GDM1 (cell line): ENCODE data around the gene GNLY.
"Not testable (repeated sequence)": the region's sequence is repeated elsewhere in the genome, so short reads cannot be mapped to it uniquely, and the experiment has no call there.

ENCODE experiments used
- DNase-seq: peaks from one replicate; lab custom pipeline; 2025; lab: John Stamatoyannopoulos, UW

Gene GNLY

DNA sequence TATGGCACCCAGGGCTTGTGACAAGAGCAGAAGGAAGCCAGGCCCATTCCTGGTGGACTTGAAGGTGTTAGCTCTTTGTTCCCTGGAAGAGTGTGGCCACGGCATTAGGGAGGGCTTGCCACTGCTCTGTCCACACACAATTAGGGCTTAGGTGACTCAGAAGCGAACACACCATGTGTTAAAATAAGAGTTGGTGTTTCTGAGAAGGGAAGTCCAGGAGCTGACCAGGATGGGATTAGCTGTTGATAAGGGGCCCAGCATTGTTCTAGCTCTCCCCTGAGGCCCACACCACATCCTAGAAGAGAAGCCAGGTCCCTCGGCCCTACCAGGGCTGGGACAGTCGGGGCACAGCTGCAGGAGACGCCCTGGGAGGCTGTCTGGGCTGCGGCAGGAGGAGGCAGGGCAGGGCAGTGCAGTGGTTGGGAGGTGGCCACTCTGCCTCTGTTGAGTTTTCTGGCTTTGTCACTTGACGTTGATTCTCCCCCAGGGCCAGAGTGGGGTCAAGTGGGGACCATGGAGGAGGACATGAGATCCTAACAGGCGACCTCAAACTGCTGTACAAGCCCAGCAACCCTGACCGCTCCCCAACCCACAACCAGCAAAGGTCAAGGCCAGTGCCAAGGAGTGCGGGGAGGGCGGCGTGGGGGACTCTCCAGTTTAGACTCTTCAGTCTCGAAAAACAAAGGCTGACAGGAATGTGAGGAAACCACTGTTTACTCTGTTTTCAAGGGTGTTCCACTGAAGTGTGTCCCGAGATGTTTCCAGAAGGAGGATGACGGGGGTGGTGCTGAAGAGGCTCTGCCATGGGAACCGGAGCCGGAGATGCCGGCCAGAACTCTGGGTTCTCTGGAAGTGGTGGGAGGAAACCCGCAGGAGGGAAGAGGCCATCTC, 16.8 kb downstream of the GNLY start:
- no peak for DNase-seq

DNA sequence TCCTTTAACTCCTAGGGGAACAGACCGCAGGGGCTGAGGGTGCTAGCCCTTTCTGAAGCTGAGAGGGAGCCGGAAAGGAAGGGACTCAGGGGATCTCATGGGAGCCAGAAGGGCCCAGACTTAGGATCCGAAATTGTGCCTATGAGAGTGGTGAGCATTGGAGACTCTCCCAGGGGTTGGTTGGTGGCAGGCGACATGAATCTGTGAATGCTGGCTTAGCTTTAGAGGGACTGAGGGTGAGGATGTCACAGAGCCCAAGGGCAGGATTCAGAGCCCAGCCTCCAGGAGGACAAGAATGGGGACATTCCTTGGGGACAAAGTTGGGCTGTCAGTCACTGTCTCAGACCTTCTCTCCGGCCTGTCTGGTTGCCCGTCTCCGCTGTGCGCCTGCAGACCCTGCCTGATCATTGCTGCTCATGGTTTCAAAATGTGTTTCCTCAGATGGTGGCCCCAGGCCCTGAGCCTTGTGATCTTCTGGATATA, 17.5 kb downstream of the GNLY start:
- DNase-seq = no peak

DNA sequence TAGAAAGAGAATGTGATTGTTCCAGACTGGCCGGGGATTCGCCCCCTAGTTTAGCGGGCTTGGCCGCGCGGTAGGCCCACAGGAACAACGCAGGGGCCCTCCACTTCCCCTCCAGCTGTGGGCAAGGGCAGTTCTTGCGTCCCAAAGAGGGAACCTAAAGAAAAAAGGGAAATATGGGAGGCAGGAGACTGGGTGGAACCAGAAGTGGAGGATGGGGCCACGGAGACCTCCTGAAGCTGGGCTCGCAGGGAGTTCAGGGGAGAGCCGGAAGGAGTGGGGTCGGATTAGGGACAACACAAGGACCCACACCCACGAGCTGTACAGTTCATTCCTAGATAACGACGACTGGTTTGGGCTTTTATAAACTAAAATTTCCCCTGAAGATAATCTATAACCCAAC, 18.2 kb downstream of the GNLY start:
- peak; percentile 86 for DNase-seq

DNA sequence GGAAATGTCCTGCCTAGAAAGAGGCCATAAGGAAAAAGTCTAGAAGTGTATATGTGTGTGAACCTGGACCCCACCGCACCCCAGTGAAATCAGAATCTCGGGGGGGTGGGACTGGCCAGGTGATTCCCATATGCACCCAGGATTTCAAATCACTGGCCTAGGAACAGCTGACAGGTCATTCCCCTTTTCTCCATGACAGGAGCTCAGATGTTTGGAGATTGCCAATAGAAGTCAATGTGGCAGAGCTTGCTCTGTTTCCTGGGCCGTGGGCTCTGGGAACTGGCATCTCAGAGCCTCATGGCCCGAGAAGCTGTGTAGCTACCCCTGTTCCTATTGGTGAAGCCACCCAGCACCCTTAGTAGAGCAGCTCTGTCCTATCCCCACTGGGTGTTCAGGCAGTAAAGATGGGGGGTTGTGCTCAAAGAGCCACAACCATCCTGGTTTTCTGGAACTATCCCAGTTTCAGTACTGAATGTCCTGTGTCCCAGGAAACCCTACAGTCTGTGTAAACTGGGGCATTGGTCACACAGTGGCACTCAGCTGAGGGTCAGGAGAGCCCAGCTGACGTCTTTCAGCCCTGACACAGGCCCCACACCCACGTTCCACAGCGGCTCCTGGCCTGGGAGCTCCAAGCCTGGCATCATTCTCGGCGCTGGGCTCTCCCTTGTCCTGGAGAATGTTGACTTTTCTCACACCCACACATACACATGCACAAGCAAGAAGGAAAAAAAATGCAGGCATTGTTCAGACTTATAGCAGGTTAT, 18.9 kb downstream of the GNLY start:
- no peak for DNase-seq

DNA sequence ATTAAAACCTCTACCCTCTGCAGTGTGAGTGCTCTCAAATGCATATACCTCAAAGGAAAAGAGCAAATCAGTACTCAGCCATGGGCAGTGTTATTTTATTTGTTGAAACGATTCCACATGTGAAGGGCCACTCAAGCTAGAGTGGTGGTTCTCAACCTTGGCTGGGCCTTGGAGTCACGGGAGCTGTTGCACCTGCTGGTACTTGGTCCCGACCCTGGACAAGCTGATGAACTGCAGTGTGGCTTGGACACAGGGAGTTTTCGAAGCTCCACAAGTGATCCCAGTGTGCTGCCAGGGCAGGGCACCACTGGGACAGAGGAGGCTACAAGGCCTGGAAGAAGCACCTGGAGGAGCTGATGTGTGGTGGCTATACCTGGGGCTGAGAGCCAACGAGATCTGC, 19.7 kb downstream of the GNLY start:
- DNase-seq = no peak

DNA sequence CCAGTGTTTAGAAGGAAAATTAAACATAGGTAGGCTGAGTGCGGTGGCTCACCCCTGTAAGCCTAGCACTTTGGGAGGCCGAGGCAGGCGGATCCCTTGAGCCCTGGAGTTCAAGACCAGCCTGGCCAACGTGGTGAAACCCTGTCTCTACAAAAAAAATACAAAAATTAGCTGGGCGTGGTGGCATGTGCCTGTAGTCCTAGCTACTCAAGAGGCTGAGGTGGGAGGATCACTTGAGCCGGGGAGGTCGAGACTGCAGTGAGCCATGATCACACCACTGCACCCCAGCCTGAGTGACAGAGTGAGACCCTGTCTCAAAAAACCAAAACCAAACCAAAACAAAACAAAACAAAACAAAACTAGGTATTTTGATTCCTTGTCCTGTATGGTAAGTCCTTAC, 20.3 kb downstream of the GNLY start:
- DNase-seq = not testable (repeated sequence)

DNA sequence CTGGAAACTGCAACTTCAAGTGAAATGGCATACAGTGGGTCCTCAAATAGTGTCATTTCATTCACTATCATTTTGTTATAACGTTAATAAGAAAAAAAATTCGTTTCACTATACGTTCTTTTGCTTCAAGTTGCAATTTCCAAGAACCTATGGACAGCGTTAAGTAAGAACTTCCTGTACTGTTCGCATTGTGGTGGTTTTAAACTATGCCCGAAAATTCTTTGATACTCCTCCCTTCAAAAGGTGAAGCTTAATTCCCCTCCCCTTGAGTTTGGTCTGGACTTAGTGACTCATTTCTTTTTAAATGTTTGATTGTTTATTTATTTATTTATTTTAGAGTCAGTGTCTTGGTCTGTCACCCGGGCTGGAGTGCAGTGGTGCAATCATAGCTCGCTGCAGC, 20.7 kb downstream of the GNLY start:
- no peak for DNase-seq

DNA sequence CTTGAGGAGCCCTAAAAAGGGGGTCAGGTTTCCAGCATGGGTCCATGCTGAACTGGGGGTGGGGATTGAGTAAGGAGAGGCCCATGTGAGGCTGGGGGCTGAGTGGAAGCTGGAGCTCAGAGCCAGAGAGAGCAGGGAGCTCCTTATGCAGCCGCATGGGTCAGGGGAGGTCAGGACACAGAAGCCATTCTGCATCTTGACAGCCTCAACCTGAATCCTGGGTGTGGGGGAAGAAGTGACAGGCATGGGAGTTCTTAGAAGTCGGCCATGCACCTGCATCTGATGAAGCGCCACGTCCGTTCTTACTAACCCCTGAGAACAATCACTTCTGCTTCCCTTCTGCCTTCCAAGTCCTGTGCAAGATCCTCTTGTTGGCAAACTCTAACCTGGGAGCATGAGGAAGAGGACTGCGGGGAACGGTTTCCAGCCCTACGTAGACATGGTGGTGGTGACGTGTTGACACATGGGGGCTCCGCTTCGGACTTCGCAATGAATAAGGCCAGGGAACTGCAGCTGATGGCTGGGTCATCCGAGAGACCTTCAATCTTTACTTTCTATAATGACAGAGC, 22.3 kb downstream of the GNLY start:
- DNase-seq = no peak

DNA sequence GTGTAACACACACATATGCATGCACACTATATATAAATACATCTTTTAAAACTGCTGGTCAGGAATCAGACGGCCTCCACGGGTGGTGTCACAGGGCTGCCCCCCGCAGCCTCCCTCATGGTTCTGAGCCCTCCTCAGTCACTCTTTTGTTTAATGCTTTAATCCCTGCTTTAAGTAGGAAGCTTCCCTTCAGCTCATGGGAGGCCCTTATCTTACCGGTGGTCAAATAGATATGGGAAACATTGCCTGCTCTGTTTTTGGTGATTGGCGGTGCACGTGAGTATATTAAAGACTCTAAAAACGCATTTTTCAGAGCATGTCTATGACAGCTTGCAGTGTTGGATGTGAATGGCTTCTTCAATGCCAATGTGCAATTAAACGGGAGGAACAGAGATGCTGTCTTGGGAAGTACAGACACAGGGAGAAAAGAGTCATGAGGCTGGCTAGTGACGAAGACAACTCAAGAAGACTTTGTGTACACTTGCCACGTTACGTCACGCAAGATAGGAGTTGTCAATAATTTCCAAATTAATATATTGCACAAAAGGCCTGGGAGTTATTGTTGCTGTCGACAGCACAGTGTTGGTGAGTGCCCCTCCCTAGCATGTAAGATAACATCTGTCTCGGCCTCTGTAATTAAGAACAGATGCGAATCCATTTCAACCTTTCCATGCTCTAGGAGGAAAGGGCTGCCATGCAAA, 23.3 kb downstream of the GNLY start:
- no peak for DNase-seq

DNA sequence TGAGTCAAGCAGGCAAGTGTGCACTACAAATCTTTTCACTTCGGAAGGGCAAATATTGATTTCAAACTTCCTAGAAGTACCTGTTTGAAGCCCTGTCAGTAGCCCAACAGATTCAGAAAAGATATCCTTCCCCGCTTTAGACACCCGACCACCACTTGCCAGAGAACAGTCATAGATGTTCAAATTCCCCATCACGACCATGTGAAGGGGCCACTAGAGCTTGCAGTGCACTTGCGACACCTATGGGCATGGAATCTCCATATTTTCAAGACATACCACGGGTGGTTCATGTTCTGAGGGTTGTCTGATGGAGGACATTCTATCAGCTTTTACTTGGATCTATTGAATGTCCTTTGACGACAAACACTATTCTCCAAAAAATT, 23.8 kb downstream of the GNLY start:
- DNase-seq = no peak

DNA sequence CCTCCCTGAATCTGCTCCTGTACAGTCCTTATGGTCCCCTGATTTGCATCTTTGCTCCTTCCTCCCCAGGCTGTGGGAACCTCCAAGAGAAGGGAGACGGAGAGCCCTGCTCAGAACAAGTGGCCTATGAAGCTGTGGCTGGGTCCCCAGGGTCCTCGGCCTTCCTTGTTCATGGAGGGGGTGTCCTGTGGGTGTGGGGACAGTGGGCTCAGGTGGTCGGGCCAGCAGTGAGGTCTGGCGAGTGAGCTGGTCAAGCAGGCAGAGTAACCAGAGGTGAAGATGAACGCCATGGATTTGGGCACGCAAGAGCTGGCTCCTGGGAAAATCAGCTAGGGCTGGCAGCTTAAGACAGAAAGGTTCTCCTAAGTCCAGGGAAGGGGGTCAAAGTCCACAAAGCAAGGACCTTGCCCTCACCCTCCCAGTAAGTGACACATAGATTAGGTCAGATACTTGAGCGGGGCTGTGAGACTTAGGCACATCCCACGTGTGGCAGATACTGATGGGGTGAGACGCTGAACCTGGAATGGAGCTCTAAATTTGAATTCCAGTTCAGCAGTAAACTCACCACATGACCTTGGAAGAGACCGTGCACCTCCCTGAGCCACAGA, 24.8 kb downstream of the GNLY start:
- no peak for DNase-seq

DNA sequence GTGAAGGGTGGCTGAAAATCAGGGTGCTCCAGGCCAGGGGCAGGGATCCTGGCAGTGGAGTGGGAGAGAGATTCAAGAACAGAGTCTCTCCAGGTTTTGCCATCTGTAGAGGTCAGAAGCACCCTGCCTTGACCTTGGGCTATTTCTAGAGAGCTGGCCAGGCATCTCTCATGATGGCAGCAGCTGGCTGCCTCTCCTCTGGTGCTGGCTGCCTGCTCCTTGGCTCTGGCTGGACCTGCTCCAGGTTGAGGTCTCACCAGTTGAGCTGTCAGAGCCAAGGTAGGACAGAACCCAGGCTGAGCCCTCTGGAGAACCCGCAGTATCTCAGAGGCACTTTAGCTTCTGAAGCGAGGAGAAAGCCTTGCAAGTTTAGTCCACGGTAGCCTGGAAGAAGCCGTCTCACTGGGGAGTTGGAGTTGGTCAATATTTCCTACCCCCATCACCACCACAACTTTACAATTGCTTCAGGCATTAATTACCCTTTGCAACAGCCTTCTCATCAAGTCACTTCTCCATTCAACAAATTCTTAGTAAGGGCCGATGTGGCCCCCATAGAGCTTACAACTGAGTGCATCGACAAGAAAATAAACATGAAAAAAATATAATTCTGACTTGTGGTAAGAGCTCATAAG, 25.6 kb downstream of the GNLY start:
- no peak for DNase-seq

DNA sequence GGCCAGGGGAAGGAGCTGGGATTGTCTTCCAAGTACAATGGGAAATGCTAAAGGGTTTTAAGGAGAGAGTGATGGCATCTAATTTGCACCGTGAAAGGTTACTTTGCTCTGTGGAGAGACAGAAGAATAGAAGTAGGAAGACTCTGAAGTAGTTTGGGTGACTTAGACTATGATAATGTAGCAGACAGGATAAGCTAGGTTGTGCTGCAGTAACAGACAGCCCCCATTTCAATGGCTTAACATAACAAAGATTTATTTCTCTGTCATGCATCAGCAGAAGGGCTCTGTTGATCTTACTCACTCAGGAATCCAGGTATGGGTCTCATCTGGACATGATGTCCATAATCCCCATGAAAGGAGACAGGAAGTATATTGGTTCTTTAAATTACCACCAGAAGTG, 26.4 kb downstream of the GNLY start:
- no peak for DNase-seq

DNA sequence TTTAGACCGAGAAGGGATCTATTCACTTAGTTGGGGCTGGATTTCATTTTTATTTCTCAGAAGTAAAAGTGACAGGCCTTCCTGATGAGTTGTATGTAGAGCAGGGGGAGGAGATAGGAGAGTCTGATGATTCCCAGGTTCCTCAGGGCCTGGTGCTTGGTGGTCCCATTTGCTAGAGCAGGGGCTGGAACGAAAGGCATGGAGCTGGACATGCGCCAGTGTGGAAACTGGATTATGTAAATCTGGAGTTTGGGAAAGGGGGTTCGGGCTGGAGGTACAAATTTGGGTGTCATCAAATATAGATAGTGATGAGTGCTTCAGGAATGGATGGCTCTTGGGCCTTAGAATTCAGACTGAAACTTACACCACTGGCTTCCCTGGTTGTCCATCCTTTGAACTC, 27.5 kb downstream of the GNLY start:
- DNase-seq = no peak

DNA sequence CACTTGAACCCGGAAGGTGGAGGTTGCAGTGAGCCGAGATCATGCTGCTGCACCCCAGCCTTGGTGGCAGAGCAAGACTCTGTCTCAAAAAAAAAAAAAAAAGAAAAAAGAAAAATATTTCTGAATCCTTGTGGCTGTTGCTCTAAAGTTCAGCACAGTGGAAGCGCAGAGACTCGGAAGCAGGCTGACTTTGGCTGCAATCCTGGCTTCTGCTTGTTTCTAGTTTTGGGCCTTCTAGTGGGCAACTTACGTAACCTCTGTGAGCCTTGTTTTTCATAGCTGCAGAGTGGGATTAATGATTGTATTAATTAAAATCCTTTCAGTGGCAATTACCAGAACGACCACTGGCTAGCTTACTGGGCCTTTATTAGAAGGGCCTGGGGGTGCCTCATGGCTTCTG, 28.4 kb downstream of the GNLY start:
- DNase-seq = no peak

DNA sequence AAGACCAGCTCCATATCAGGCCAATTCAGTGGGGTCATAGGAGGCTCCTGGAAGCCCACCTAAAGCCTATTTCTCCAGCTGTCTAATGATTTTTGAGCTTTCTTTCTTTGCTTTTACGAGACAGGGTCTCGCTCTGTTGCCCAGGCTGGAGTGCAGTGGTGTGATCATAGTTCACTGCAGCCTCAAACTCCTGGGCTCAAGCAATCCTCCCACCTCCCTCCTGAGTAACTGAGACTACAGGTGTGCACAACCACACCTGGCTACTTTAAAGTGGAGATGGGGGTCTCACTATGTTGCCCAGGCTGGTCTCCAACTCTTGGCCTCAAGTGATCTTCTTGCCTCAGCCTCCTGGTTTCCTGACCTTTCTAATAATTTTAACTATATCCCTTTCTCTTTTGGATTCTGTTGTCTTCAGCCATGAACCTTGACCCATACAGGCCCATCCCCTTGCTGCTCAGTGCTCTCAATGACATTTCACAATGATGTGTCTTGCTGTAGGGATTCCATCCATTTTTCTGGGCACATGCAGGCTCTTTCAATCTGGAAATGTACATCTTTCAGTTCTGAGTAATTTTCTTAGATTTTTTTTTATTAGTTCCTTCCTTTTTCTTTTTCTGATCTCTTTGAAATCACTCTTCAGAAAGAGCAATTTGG, 29.7 kb downstream of the GNLY start:
- DNase-seq = no peak

DNA sequence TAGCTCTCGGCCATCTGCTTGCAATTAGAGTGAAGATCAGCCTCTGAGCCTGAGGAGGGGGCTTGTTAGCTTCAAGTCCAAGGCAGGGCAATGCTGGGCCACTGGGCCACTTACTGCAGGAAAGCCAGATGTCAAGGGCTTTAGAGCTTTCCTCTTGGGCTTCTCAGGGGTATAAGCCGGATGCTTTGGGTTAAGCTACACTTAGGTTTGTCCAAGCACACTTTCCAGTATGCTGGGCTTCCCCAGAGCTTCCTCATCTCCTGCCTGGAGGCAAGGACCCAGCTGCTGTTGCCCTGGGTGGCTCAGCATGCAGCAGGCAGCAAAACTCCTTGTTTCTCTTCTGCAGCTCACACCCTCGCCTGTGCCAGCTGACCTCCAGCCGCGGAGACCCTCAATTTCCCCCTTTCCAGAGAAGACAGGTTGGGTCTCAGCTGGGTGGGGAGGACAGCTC, 30.6 kb downstream of the GNLY start:
- DNase-seq = no peak

DNA sequence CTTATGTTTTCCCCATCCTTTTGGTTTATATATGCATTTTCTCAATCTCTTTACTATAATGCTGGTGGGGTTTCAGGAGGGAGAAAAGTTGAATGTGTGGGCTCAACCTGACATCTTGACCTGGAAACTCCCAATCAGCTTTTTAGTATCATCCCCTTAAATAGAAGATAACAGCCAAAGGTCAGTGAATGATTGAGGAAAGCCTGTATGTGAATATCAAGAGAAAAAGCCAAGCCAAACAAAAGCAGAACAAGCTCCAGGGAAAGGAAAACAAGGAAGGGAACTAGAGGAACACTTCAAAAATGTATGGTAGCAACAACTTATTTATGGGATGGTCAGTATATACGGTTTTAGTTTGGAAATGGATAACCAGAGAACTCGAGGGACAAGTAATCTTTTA, 31.3 kb downstream of the GNLY start:
- no peak for DNase-seq

DNA sequence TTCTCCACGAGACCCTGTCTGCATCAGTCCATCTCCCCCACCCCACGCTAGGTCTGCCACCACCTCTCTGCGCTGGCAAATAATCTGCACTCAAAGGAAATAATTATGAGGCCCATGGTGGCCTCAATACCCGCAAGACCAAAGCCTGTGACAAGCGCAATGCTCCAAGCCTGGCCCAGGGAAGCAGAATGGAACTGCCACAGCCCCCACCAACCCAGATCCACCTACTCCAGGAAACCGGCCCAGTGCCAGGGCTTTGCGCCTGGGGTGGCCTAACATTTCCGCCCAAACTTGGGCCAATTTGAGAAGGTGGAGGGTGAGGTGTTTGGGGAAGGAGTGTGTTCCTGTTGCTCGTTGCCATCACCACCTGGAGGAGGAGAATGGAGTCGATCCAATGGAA, 33.6 kb downstream of the GNLY start:
- DNase-seq = no peak

DNA sequence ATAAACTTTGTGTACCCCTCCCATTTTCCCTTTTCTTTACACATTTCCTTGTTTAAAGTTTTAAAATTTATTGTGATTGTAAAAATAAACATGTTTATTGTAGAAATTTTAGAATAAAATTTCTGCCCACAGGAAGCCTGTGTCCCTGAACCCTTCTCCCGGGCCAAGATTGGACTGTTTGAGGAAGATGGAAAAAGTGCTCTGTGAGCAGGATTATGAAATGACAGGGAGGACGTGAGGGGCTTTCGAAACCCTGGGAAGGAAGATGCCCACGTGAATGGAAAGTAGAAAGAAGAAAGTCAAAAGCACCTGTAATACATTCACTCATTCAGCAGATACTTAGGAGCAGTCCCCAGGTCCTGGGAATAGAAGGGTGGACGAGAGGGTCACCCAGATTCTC, 34.2 kb downstream of the GNLY start:
- no peak for DNase-seq
